Central memory CD4-positive, alpha-beta T cell (primary cell): ENCODE measurements around the gene VEGFA.

Source experiments
- DNase-seq: peaks from one replicate; pipeline ENCODE4 v3.0.0; 2022

VEGFA gene

GRCh38 chr6:43773980-43774775, 4.2 kb downstream of the VEGFA start:
- no peak for DNase-seq

- DNase-seq = peak; percentile 31
Observed at GRCh38 chr6:43774776-43775534, 4.9 kb downstream of the VEGFA start.

- no peak for DNase-seq
Observed at GRCh38 chr6:43775535-43775885, 5.5 kb downstream of the VEGFA start.

- no peak for DNase-seq
Observed at GRCh38 chr6:43776115-43776798, 6.2 kb downstream of the VEGFA start.

GRCh38 chr6:43776799-43777776, 7.1 kb downstream of the VEGFA start:
- DNase-seq = no peak

GRCh38 chr6:43778131-43778855, 8.3 kb downstream of the VEGFA start:
- no peak for DNase-seq

- DNase-seq = no peak
Observed at GRCh38 chr6:43778976-43779851, 9.2 kb downstream of the VEGFA start.

- DNase-seq = no peak
Observed at GRCh38 chr6:43779852-43780236, 9.8 kb downstream of the VEGFA start.

GRCh38 chr6:43780293-43780692, 10.3 kb downstream of the VEGFA start:
- DNase-seq = no peak

GRCh38 chr6:43780941-43781928, 11.2 kb downstream of the VEGFA start:
- DNase-seq = no peak

- DNase-seq = no peak
Observed at GRCh38 chr6:43781941-43782704, 12.1 kb downstream of the VEGFA start.

- no peak for DNase-seq
Observed at GRCh38 chr6:43782764-43783513, 12.9 kb downstream of the VEGFA start.

GRCh38 chr6:43784049-43784855, 14.2 kb downstream of the VEGFA start:
- DNase-seq = no peak

GRCh38 chr6:43785220-43785752, 15.3 kb downstream of the VEGFA start:
- no peak for DNase-seq

GRCh38 chr6:43785904-43786303, 15.9 kb downstream of the VEGFA start:
- DNase-seq = no peak

- no peak for DNase-seq
Observed at GRCh38 chr6:43786664-43787329, 16.8 kb downstream of the VEGFA start.
